Stomach smooth muscle (tissue), 2 donors: ENCODE data around the gene SINHCAF.
"Not testable (repeated sequence)": the region's sequence is repeated elsewhere in the genome, so short reads cannot be mapped to it uniquely, and the experiment has no call there.

Source experiments
- H3K27ac ChIP-seq: one replicate; pipeline ENCODE4 v1.7.0; 2013; ENCODE audit warnings: mild to moderate bottlenecking, low read length, inconsistent platforms
- H3K27me3 ChIP-seq, 2 donors: one replicate each; pipeline ENCODE4 v1.7.0; 2013; ENCODE audit warnings: low read length in 2 of 2; ENCODE audit not compliant: insufficient read depth in 2 of 2, control insufficient read depth in 1 of 2
- H3K36me3 ChIP-seq, 2 donors: one replicate each; pipeline ENCODE4 v1.7.0; 2013; ENCODE audit warnings: low read length in 2 of 2; ENCODE audit not compliant: control insufficient read depth in 2 of 2, insufficient read depth in 2 of 2
- H3K4me1 ChIP-seq: one replicate; pipeline ENCODE4 v1.7.0; 2013; ENCODE audit warnings: low read length; ENCODE audit not compliant: control insufficient read depth, insufficient read depth
- H3K4me3 ChIP-seq, 2 donors: one replicate each; pipeline ENCODE4 v1.7.0; 2013; ENCODE audit warnings: low read length in 2 of 2
- H3K9ac ChIP-seq, 2 donors: one replicate each; pipeline ENCODE4 v1.7.0; 2013; ENCODE audit warnings: low read length in 2 of 2, mild to moderate bottlenecking in 1 of 2
- H3K9me3 ChIP-seq, 2 donors: one replicate each; pipeline ENCODE4 v1.7.0; 2013; ENCODE audit warnings: low read length in 2 of 2; ENCODE audit not compliant: control insufficient read depth in 2 of 2
- donor health status: healthy.
- donor health status: Pancreatic carcinoma.

SINHCAF gene

DNA sequence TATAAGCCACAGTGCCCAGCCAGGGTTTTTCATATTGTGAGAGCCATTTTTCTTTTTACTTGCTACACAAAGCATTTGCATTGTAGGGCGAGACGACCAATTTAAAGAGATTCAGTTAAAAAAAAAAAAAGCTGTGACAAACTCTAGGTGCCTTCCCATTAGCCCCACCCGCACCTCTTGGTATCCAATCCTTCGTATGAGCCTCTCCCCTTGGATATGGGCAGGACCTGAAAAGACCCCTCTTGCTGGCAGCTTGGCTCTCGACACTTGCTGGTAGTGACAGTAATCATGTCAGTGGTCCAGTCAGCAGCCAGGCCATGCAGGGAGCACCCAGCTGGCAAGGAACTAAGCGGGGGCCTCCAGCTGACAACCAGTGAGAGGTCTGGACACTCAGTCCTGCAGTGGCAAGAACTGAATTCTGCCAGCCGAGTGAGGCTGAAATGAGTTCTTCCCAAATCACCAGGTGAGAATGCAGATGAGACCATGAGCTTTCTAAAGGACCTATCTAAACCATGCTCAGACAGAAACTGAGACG is 46.5 kb downstream of the SINHCAF start:
- Histone ChIP-seq H3K9ac (no peak overlapping the region), H3K27ac (no peak overlapping the region)

GRCh38 chr12:31278832-31279231 is 47.1 kb downstream of the SINHCAF start:
- H3K27ac ChIP-seq = no peak overlapping the region
- no peak overlapping the region for H3K9ac ChIP-seq
- no peaks in the 10 kb centered on the region for H3K4me1 ChIP-seq
- no peak overlapping the region for H3K4me3 ChIP-seq
- H3K36me3 ChIP-seq = peaks cover 0 to 4% of the 10 kb centered on the region in 2 donors
- no peaks in the 10 kb centered on the region for H3K9me3 ChIP-seq
- H3K27me3 ChIP-seq = no peaks in the 10 kb centered on the region

More for the DNA sequence above, 46.5 kb downstream of the SINHCAF start:
- no peaks in the 10 kb centered on the region for H3K4me1 ChIP-seq
- peaks cover 1 to 4% of the 10 kb centered on the region in 2 donors for H3K36me3 ChIP-seq
- no peaks in the 10 kb centered on the region for H3K9me3 ChIP-seq
- no peaks in the 10 kb centered on the region for H3K27me3 ChIP-seq
- no peak overlapping the region for H3K4me3 ChIP-seq

- Histone ChIP-seq H3K9ac (no peak overlapping the region), H3K27ac (no peak overlapping the region), H3K4me3 (no peak overlapping the region), H3K36me3 (no peaks in the 10 kb centered on the region), H3K9me3 (no peaks in the 10 kb centered on the region), H3K4me1 (no peaks in the 10 kb centered on the region), H3K27me3 (no peaks in the 10 kb centered on the region)
Measured at GRCh38 chr12:31278424-31278823, 47.5 kb downstream of the SINHCAF start.

DNA sequence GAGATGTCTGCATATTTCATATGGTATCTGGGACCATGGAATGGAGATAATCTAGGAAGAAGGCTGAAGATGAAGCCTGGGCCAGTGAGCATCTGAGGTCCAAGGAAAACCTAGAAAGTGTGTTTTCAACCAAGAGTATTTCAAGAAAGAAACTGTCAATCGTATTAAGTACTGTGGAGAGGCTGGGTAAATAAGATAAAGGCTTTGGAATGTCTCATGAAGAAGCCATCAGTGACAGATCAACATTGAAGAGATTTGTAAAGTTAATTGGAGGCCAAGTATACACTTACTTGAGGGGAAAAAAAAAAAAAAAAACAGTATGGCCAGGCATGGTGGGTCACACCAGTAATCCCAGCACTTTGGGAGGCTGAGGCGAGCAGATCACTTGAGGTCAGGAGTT is 48.9 kb downstream of the SINHCAF start:
- H3K27ac ChIP-seq = no peak overlapping the region
- no peaks in the 10 kb centered on the region for H3K36me3 ChIP-seq
- H3K27me3 ChIP-seq = no peaks in the 10 kb centered on the region
- H3K4me3 ChIP-seq = no peak overlapping the region
- H3K4me1 ChIP-seq = no peaks in the 10 kb centered on the region
- no peaks in the 10 kb centered on the region for H3K9me3 ChIP-seq
- no peak overlapping the region for H3K9ac ChIP-seq

- Histone ChIP-seq H3K36me3 (no peaks in the 10 kb centered on the region), H3K27ac (no peak overlapping the region), H3K4me1 (no peaks in the 10 kb centered on the region), H3K9ac (no peak overlapping the region), H3K4me3 (no peak overlapping the region), H3K9me3 (no peaks in the 10 kb centered on the region), H3K27me3 (no peaks in the 10 kb centered on the region)
Measured at GRCh38 chr12:31275491-31275890, 50.5 kb downstream of the SINHCAF start.

GRCh38 chr12:31274520-31275300 is 51.2 kb downstream of the SINHCAF start:
- H3K27ac ChIP-seq = no peak overlapping the region
- no peak overlapping the region for H3K9ac ChIP-seq
- no peak overlapping the region for H3K4me3 ChIP-seq
- H3K4me1 ChIP-seq = no peaks in the 10 kb centered on the region
- H3K36me3 ChIP-seq = no peaks in the 10 kb centered on the region
- no peaks in the 10 kb centered on the region for H3K27me3 ChIP-seq
- H3K9me3 ChIP-seq = no peaks in the 10 kb centered on the region

DNA sequence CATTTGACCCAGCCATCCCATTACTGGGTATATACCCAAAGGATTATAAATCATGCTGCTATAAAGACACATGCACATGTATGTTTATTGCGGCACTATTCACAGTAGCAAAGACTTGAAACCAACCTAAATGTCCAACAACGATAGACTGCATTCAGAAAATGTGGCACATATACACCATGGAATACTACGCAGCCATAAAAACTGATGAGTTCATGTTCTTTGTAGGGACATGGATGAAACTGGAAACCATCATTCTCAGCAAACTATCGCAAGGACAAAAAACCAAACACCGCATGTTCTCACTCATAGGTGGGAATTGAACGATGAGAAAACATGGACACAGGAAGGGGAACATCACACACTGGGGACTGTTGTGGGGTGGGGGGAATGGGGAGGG is 52.2 kb downstream of the SINHCAF start:
- not testable (repeated sequence) for H3K9ac ChIP-seq, H3K4me3 ChIP-seq, H3K4me1 ChIP-seq, H3K27ac ChIP-seq, H3K36me3 ChIP-seq, H3K9me3 ChIP-seq, H3K27me3 ChIP-seq

DNA sequence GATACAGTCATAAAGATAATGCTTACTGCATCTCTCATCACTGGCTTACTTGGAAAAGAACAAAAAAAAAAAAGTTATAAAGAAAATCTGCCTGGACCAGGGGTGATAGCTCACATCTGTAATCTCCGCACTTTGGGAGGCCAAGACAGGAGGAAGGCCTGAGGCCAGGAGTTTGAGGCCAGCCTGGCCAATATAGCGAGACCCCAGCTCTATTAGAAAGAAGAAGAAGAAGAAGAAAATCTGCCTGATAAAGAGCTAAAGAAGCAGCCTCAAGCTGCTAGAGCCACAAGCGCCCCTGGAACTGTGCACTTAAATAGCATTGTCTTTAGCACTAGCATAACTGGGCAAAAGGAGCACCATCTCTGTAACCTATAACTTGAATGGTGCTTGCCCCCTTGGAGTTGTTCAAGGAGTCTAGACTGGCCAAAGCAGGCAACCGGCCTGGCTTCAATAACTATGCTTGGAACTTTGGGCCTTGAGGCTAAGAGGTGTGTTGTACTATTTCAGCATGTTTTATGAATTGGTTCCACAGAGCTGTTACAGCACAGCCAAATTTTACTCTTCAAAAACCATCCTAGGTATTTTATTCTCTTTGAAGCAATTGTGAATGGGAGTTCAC is 53.2 kb downstream of the SINHCAF start:
- Histone ChIP-seq H3K27ac (no peak overlapping the region), H3K27me3 (no peaks in the 10 kb centered on the region), H3K4me3 (no peak overlapping the region), H3K9me3 (no peaks in the 10 kb centered on the region), H3K36me3 (no peaks in the 10 kb centered on the region), H3K9ac (no peak overlapping the region), H3K4me1 (no peaks in the 10 kb centered on the region)

DNA sequence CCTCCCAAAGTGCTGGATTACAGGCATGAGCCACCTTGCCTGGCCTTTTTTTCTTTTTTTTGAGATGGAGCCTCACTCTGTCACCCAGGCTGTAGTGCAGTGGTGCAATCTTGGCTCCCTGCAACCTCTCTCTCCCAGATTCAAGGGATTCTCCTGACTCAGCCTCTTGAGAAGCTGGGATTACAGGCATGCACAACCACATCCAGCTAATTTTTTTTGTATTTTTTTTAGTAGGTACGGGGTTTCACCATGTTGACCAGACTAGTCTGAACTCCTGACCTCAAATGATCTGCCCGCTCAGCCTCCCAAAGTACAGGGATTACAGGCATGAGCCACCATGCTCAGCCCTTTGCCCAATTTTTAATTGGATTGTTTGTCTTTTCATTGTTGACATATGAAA is 58.0 kb downstream of the SINHCAF start:
- Histone ChIP-seq H3K9me3 (no peaks in the 10 kb centered on the region), H3K4me3 (no peak overlapping the region), H3K9ac (no peak overlapping the region), H3K36me3 (no peaks in the 10 kb centered on the region), H3K4me1 (no peaks in the 10 kb centered on the region), H3K27me3 (no peaks in the 10 kb centered on the region), H3K27ac (no peak overlapping the region)

GRCh38 chr12:31265722-31266121 is 60.2 kb downstream of the SINHCAF start:
- Histone ChIP-seq H3K27ac (no peak overlapping the region), H3K4me3 (no peak overlapping the region), H3K9ac (no peak overlapping the region), H3K4me1 (no peaks in the 10 kb centered on the region), H3K9me3 (no peaks in the 10 kb centered on the region), H3K36me3 (no peaks in the 10 kb centered on the region), H3K27me3 (no peaks in the 10 kb centered on the region)

DNA sequence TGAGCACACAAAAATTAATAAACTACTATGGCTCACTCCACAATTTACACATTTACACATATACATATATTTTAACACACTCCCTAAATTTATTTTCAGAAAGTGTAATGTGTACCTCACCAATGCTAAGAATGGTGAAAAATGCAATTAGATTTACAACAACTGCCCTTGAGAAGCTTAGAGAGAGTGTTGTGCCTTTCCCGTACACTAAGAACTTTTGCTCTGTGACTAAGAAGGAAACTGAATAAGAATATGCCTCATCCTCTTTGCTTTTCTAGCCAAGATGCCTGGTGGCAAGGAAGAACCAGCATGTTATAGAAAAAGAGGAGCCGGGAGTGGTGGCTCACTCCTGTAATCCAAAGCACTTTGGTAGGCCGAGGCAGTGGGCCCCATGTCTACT is 62.3 kb downstream of the SINHCAF start:
- H3K9me3 ChIP-seq = no peaks in the 10 kb centered on the region
- no peak overlapping the region for H3K4me3 ChIP-seq
- no peaks in the 10 kb centered on the region for H3K4me1 ChIP-seq
- H3K27me3 ChIP-seq = no peaks in the 10 kb centered on the region
- no peak overlapping the region for H3K9ac ChIP-seq
- no peak overlapping the region for H3K27ac ChIP-seq
- no peaks in the 10 kb centered on the region for H3K36me3 ChIP-seq
